IPS-18a (cell line): ENCODE measurements around the gene FBXO46.

Experiments
- H3K27ac ChIP-seq: one replicate; pipeline ENCODE4 v1.5.1; 2013; ENCODE audit warnings: low read length
- H3K27me3 ChIP-seq: one replicate; pipeline ENCODE4 v1.6.1; 2013; ENCODE audit warnings: mild to moderate bottlenecking, low read length; ENCODE audit not compliant: control insufficient read depth, insufficient read depth
- H3K36me3 ChIP-seq: one replicate; pipeline ENCODE4 v1.6.1; 2013; ENCODE audit warnings: low read depth, low read length; ENCODE audit not compliant: control insufficient read depth
- H3K4me1 ChIP-seq: one replicate; pipeline ENCODE4 v1.6.1; 2013; ENCODE audit warnings: low read depth, low read length; ENCODE audit not compliant: control insufficient read depth
- H3K4me3 ChIP-seq: one replicate; pipeline ENCODE4 v1.5.1; 2013; ENCODE audit warnings: low read length
- H3K9ac ChIP-seq: one replicate; pipeline ENCODE4 v1.6.1; 2013; ENCODE audit warnings: mild to moderate bottlenecking, low read length, moderate library complexity
- H3K9me3 ChIP-seq: one replicate; pipeline ENCODE4 v1.6.1; 2013; ENCODE audit warnings: low read depth, low read length; ENCODE audit not compliant: control insufficient read depth

FBXO46 gene, protein sequence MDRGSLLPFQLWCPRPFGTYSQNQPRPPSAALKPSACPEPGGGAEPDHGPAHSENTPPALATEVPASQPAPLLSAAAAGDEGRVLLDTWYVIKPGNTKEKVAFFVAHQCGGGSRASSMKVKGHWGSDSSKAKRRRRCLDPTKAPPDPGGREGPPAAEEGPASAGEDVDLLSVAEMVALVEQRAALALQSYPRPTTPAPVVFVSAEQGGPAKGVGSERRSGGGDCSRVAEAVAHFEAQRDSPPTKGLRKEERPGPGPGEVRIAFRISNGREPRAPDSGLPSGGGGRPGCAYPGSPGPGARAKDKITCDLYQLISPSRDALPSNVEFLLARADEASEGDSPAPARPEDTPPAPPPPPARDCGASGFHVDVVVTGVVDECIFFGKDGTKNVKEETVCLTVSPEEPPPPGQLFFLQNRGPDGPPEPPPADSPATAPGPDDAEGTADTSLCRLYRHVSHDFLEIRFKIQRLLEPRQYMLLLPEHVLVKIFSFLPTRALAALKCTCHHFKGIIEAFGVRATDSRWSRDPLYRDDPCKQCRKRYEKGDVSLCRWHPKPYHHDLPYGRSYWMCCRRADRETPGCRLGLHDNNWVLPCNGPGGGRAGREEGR

DNA sequence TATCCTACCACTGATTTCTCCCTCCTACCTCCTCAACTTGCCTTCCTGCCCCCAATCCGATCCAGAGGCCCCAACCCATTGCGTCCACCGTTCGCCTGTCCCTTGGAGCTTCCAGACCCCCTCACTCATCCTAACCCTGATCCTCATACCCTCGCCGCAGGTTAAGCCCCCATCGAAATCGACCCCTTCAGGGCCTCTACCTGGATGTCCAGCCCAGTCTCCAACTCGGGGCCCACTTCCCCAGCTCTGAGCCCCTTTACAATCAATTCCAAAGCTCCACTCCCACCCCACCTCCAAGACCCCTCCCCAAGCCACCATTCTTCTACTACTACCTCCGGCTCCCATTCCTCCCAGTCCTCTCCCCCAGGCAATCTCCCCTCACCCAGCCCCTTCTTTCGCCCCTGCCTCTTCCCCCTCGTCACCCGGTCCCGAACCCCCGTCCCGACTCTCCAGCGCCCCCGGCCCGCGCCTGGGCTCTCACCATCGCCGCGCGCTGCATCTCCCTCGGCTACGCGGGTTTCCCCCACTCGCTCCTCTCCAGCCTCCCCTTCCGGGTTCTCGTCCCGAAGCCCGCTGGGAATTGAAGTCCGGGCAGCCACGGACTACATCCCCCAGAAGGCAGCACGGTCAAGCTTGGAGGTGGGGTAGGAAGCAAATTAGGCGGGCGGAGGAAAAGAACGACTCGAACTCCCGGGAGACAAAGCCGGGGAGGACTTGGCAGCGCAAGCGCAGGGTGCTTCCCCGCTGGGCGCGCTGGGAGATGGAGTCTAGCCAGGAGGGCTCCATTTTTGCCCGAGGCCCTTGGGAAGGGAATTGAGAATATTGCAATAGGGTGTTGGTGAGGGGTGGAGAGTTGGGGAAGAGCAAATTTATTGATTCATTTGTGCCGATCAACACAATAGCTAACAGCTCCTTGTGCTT lies at the start of gene FBXO46:
TSS of gene FBXO46 (minus strand) at position 529 of the 921 bp plus-strand sequence. CDS start 17,401 bp downstream, outside the sequence.
- H3K4me3 ChIP-seq = peak within 1 kb of the TSS; percentile 74
- H3K9ac ChIP-seq = peak within 1 kb of the TSS; percentile 82
- H3K27me3 ChIP-seq = no peaks in the 10 kb centered on the region
- no peaks in the 10 kb centered on the region for H3K36me3 ChIP-seq
- peaks cover 5% of the 10 kb centered on the region for H3K4me1 ChIP-seq
- no peaks in the 10 kb centered on the region for H3K9me3 ChIP-seq
- peak within 1 kb of the TSS; percentile 24 for H3K27ac ChIP-seq

DNA sequence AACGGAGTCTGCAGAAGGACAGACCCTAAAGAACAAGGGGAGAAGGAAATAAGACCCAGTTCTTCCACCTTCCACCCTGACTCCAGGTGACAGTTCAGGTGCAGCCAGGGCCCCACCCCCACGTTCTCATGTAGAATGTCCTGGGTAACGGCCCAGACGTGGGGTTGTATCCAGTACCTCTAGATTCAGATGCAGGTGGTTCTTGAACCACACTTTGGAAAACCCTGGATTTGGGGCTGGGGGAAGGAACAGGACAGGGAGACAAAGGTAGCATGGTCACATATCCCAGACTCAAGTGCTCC lies 49.4 kb upstream of the FBXO46 start:
- Histone ChIP-seq H3K27me3 (peaks cover 10% of the 10 kb centered on the region), H3K9me3 (no peaks in the 10 kb centered on the region), H3K27ac (no peak overlapping the region), H3K4me3 (peak overlapping the region; percentile 42), H3K4me1 (peaks cover 14% of the 10 kb centered on the region), H3K9ac (no peak overlapping the region), H3K36me3 (peaks cover 5% of the 10 kb centered on the region)

GRCh38 chr19:45779231-45780145 lies 48.8 kb upstream of the FBXO46 start:
- no peak overlapping the region for H3K27ac ChIP-seq
- peak overlapping the region; percentile 42 for H3K4me3 ChIP-seq
- H3K9me3 ChIP-seq = no peaks in the 10 kb centered on the region
- H3K27me3 ChIP-seq = peaks cover 10% of the 10 kb centered on the region
- H3K9ac ChIP-seq = no peak overlapping the region
- H3K4me1 ChIP-seq = peaks cover 14% of the 10 kb centered on the region
- H3K36me3 ChIP-seq = peaks cover 5% of the 10 kb centered on the region

DNA sequence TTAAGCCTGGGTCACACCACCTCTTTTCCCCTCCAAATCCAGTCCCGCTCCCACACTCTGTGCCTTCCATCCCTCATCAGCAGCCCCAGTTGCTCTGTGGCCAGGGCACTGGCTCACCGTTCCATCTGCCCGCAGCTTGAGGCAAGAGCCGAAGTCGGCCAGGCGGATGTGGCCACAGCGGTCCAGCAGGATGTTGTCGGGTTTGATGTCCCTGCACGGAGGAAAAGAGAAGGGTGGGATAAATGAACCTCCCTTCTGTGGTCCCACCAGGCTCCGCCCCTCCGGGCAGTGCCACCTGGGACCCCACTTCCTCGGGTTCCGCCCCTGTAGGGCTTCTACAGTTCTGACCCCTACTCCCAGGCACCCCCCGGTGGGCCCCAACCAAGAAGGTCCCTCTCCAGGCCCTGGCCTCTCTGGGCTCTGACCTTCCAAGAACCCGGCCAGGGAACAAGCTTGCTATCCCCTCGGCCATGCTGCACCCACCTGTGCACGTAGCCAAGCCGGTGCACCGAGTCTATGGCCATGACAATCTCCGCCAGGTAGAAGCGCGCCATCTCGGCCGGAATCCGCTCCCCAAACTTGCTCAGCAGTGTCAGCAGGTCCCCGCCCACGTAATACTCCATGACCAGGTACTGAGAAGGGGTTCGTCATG lies 47.4 kb upstream of the FBXO46 start:
- Histone ChIP-seq H3K27ac (no peak overlapping the region), H3K36me3 (peaks cover 9% of the 10 kb centered on the region), H3K9ac (no peak overlapping the region), H3K4me1 (peaks cover 14% of the 10 kb centered on the region), H3K4me3 (no peak overlapping the region), H3K27me3 (peaks cover 10% of the 10 kb centered on the region), H3K9me3 (no peaks in the 10 kb centered on the region)

DNA sequence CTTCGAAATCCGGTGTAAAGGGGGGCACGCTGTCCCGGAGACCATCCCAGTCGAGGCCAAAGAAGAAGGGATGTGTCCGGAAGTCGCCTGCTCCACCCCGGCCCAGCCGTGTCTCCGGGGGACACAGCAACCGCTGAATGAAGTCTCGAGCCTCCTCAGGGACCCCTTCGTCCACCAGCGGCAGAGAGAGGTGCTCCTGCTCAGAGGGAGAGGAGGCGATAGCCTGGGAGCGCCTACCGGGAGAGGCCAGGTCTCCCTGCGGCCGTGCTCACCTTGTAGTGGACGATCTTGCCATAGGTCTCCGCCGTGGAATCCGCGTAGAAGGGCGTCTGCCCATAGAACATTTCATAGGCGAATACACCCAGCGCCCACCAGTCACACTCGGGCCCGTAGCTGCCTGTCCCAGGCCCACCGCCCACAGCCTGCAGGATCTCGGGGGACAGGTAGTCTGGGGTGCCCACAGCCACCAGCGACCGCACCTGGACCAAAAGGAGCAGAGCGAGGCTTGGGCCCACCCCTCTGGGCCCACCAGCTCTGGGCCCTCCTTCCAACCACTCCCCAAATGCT lies 46.8 kb upstream of the FBXO46 start:
- no peaks in the 10 kb centered on the region for H3K9me3 ChIP-seq
- peaks cover 10% of the 10 kb centered on the region for H3K36me3 ChIP-seq
- no peak overlapping the region for H3K9ac ChIP-seq
- peaks cover 10% of the 10 kb centered on the region for H3K27me3 ChIP-seq
- H3K4me1 ChIP-seq = peaks cover 14% of the 10 kb centered on the region
- no peak overlapping the region for H3K27ac ChIP-seq
- H3K4me3 ChIP-seq = no peak overlapping the region

DNA sequence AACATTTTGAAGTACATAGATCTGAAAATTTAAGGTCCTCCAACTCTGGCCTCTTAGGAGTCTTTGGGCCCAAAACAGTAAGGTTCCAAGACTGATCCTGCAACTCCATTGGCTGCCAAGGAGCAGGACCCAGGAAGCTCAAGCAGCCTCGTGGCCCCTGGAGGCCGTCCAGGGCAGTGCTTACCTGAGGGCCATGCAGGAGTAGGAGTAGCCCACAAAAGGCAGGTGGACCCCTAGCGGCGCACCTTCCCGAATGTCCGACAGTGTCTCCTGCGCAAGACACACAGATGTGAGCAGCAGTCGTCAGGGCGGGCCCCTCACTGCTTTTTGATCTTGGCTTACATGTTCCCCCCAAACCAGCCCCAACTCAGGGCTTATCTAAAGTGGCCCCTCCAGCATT lies 44.1 kb upstream of the FBXO46 start:
- no peak overlapping the region for H3K4me3 ChIP-seq
- no peaks in the 10 kb centered on the region for H3K9me3 ChIP-seq
- H3K27ac ChIP-seq = no peak overlapping the region
- no peak overlapping the region for H3K9ac ChIP-seq
- peaks cover 11% of the 10 kb centered on the region for H3K4me1 ChIP-seq
- H3K36me3 ChIP-seq = peaks cover 10% of the 10 kb centered on the region
- H3K27me3 ChIP-seq = peaks cover 1% of the 10 kb centered on the region

DNA sequence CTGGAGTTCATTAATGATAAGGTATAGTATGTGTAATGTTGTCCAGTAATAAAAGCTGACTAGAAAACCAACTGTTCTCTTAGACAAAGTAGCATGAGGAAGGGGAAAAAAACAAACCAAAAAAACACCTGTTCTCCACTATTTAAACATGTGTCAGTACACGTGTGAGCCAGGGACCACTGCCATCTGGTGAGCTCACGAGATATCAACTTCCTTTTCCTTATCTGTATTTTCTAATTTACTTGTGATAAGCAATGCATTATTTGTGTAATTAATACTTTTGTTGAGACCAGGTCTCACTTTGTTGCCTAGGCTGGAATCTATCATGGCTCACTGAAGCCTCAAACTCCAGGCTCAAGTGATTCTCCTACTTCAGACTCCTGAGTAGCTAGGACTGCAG lies 42.7 kb upstream of the FBXO46 start:
- no peak overlapping the region for H3K4me3 ChIP-seq
- H3K9me3 ChIP-seq = no peaks in the 10 kb centered on the region
- H3K9ac ChIP-seq = no peak overlapping the region
- no peaks in the 10 kb centered on the region for H3K27me3 ChIP-seq
- H3K4me1 ChIP-seq = peaks cover 4% of the 10 kb centered on the region
- H3K36me3 ChIP-seq = peaks cover 10% of the 10 kb centered on the region
- no peak overlapping the region for H3K27ac ChIP-seq

DNA sequence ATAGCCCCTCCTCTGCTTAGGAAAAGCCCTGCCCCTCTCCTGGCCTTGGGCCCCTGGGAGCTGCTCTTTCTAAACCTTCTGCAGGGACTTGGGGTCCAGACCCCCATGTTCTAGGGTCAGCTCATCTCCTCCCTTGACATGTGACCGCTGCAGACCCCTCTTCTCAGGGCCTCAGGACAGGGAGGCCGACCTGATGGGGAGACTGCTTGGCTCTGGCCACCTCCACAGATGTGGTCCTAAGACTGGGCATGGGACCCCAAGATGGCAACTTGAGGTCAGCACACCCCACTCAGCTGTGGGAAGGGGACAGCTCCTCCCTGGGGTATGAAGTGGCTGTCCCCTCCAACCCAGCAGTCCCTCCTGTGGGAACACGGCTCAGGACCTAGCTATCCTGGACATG lies 42.2 kb upstream of the FBXO46 start:
- Histone ChIP-seq H3K9ac (no peak overlapping the region), H3K27ac (no peak overlapping the region), H3K4me3 (no peak overlapping the region), H3K36me3 (peaks cover 9% of the 10 kb centered on the region), H3K9me3 (no peaks in the 10 kb centered on the region), H3K4me1 (peaks cover 4% of the 10 kb centered on the region), H3K27me3 (no peaks in the 10 kb centered on the region)

DNA sequence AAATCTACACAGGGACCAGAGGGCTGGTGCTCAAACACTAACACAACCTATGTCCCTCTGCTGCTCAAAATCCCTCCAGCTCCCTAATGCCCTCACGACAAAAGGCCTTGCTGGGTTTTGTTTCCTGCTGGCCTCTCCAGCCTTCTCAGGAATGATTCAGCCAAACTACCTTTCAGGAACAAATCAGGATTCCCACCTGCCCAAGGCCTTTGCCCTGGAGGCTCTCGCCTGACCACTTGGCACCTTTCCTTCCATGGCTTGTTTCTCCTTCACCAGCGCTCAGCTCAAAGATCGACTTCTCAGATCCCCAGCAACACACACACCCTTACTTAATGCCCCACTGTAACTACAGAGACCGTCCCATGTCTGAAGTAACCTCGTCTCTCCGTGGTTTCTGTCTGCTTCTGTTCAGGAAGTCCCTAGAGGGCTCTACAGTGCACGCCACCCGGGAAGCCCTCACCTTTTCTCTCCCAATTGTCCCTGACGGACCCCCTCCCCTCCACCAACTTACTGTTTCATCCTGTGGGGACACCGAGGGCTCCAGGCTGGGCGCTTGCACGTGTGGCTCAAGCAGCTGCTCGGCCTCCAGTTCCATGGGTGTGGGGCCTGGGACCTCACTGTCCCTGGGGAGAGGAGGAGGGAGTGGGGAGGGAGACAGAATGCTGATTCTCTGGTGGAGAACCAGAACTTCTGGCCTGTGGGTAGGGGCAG lies 41.6 kb upstream of the FBXO46 start:
- Histone ChIP-seq H3K36me3 (peaks cover 5% of the 10 kb centered on the region), H3K27me3 (no peaks in the 10 kb centered on the region), H3K4me3 (no peak overlapping the region), H3K27ac (no peak overlapping the region), H3K9me3 (no peaks in the 10 kb centered on the region), H3K4me1 (peaks cover 4% of the 10 kb centered on the region), H3K9ac (no peak overlapping the region)
